Fibroblast of skin of abdomen (primary cell): ENCODE measurements around the gene ZNF385C.
"Not testable (repeated sequence)": the region's sequence is repeated elsewhere in the genome, so short reads cannot be mapped to it uniquely, and the experiment has no call there.

Experiments used
- DNase-seq: peaks from one replicate; pipeline ENCODE4 v3.0.0-alpha.2; 2013

Gene ZNF385C

DNA sequence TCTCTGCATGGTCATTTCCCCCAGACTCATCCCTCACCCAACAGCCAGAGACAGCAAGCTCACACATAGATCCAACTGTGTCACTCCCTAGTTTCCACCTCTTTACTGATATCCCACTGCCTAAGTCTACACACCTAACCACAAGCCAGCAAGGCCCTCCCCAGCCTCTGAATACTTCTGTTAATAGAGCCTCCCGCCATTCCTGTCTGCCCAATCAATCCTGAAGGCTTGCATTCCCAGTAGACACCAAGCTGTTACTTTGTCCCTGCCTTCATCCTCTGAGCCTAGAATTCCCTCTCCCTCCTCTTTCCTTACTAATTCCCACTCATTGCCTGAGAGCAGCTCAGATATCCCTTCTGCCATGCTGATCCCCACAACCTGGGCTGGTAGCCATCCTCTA lies 52.6 kb downstream of the ZNF385C start:
- no peak for DNase-seq

DNA sequence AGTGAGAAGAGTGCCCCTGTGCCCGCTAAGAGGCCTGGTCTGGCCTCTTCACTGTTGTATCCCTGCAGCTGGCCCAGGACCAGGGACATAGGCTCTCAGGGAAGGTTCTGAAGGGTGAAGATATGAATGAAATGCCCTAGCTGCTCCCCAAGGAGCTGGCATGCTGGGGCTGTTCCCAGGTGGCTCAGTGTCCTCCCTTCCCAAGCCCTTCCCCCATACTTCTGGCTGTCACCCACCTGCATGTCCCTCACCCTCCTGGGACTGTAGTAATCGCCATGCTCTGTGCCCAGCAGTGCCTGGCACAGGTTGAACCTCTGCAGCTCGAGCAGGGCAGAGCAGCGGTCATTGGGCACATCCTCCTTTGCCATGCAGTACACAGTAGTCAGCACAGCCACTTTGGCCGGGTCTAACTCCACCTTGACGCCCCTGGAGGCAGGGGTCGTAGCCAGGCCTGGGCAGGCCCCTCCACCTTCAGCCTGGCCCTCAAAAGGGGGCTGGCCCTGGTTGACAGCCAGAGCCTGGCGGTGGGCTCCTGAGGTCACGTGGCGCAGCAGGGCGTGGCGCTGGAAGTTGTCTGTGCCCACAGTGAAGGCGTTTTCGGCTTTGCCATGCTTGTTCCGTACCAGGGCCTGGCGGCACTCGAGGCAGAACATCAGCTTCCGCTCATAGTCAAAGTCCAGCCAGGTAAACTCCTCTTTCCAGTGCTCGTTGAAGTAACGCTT lies 55.5 kb downstream of the ZNF385C start:
- DNase-seq = no peak

GRCh38 chr17:42041619-42042018 lies 56.7 kb downstream of the ZNF385C start:
- no peak for DNase-seq

DNA sequence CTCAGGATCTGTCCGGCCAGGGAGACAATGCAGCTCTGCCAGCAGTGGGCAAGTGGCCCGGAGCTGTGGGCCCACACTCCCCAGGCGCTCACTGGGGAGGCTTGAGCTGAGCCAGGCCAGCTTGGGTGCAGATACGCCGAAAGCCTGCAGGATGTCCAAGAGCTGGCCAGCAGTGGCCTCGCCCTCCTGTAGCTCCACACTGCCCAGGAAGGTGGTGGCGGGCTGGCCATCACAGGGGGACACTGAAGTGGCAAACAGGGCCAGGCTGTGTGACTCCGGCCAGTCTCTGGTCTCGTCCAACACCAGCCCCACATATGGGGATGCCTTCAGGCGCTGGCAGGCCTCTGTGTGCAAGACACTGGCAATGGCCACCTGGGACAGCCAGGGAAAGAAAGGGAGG lies 57.5 kb downstream of the ZNF385C start:
- no peak for DNase-seq

- no peak for DNase-seq
These were observed 58.2 kb downstream of the ZNF385C start for GRCh38 chr17:42039794-42040763.

DNA sequence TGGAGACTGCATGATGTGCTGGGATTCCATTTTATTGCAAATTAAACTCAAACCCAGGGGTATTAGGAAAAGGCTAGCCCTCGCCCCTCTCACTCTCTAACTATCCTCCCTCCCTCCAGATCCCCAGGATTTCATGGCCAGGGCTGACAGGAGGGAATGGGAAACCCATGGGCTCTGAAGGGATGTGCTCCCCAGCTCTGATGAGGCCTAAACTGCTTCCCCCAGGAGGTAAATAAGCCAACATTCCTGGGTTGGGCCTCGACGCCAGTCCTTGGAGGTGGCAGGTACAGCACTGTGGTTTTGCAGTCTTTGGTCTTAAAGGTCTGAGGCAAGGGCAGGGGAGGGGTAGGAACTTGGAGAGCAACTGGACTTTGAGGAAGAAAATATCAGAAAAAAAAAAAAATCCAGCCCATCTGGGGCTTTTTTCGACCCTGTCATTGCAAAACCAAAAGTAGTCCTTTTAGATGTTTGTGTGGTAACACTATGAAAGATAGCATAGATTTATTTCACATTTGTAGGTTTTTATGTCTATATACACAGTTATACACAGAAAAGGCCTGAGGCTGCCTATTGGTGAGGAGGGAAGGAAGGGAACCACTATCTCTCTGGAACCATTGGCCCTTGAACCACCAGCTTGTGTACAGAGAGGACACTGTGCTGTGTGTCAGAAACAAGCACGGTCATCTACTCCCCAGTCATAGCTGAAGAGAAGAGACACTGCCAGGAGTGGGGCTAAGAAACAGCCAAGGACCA lies 59.9 kb downstream of the ZNF385C start:
- no peak for DNase-seq

DNA sequence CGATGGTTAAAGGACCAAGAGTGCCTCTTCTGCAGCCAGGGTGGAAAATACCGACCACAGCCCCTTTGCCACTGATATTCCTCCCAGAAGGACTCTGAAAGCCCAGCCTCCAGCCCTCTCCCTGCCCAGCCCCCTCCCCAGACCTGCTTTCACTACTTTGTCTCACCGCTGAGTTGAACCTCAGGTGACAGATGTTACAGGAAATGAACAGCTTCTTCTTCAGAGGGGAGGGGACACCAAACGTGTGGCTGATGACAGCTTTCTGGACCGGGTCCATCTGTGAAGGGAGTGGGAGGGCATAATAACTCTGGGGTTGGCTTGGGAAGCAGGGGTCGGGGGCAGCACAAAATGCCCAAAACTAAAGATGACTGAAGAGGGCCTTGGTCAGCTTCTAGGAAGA lies 64.2 kb downstream of the ZNF385C start:
- no peak for DNase-seq

- DNase-seq = no peak
These were observed 66.7 kb downstream of the ZNF385C start for GRCh38 chr17:42031584-42031983.

DNA sequence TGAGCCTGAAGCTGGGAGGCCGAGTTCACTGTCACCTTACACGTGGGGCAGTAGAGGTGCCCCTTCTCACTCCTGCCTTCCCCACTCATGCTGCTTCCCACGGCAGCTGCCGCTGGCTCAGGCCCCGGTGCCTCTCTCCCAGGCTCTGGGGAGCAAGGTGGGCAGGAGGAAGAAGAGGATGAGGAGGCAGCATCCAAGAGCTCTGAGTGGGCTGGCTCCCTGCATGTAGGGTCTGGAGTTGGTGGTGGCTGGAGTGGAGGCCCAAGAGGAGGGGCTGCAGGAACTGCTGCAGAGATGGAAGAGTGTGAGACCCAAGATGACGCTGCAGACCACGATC lies 69.5 kb downstream of the ZNF385C start:
- no peak for DNase-seq

- no peak for DNase-seq
These were observed 70.1 kb downstream of the ZNF385C start for GRCh38 chr17:42027961-42028790.

- DNase-seq = no peak
These were observed 70.7 kb downstream of the ZNF385C start for GRCh38 chr17:42027590-42027889.

GRCh38 chr17:42026857-42027589 lies 71.2 kb downstream of the ZNF385C start:
- no peak for DNase-seq

- DNase-seq = no peak
These were observed 72.3 kb downstream of the ZNF385C start for GRCh38 chr17:42025936-42026335.

- no peak for DNase-seq
These were observed 73.1 kb downstream of the ZNF385C start for GRCh38 chr17:42025191-42025579.

- DNase-seq = no peak
These were observed 74.5 kb downstream of the ZNF385C start for GRCh38 chr17:42023524-42024349.

DNA sequence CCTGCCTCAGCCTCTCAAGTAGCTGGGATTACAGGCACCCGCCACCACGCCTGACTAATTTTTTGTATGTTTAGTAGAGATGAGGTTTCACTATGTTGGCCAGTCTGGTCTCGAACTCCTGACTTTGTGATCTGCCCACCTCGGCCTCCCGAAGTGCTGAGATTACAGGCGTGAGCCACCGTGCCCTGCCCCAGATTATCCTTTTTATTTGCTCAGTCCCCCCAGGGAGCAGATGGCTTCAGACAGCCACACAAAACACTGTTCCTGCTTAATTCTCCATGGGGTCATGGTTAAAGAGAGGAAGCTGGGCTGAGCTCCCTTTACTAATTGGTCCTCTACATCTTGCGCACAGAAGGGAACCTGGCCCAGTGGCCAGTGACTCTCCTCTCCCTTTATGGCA lies 77.4 kb downstream of the ZNF385C start:
- DNase-seq = not testable (repeated sequence)

GRCh38 chr17:42019509-42020404 lies 78.5 kb downstream of the ZNF385C start, which contains the start of gene NKIRAS2:
TSS of gene NKIRAS2 (plus strand) at chr17:42020090. CDS start at chr17:42021578, 1,488 bp downstream.
- DNase-seq = peak; percentile 89

GRCh38 chr17:42018988-42019387 lies 79.3 kb downstream of the ZNF385C start:
- DNase-seq = no peak

DNA sequence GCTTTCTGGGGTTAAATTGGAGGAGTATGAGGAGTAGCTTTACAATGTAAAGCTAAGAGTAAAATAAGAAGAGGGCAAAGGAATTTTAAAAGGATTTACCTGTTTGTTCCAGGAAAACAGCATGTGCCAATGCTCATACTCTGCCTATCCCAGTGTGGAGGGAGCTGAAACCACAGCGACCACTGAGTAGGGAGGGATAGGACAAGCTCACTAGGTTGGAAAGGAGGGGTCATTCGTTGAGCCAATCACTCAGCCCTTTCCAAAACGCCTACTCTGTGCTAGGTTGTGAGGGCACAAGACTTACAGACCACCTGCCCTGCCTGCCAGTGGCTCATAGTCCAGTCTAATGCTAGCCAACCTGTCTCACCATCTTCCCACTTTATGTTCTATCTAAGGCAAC lies 79.9 kb downstream of the ZNF385C start:
- no peak for DNase-seq

DNA sequence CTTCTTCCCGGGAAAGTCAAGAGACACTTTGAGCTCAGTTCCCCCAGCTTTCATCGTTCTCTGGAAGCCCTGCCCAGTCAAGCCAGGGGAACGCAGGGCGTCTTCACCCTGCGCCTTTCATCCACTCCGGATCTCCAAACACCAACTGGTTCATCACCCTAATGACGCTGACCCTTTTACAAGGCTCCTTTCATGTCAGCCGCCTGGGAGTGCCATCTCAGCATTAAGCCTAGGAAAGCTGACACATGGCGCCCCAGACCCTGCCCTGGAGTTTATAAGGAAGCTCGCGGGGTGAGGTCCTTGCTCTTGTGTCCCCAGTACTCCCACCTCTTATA lies 80.4 kb downstream of the ZNF385C start:
- DNase-seq = no peak
